Adipocyte (in vitro differentiated cells): ENCODE data around the gene SUGP1.

Experiments
- DNase-seq: peaks from one replicate; pipeline ENCODE4 v3.0.0-alpha.2; 2015; ENCODE audit warnings: low read depth
- H3K27me3 ChIP-seq: replicated peaks from 2 replicates; pipeline ENCODE4 v1.7.0; 2013; ENCODE audit warnings: mild to moderate bottlenecking, low read length, moderate library complexity; ENCODE audit not compliant: control insufficient read depth, insufficient read depth
- H3K36me3 ChIP-seq: 2 replicates; pipeline ENCODE4 v1.7.0; 2013; ENCODE audit warnings: low read length, mild to moderate bottlenecking, moderate library complexity; ENCODE audit not compliant: control insufficient read depth, insufficient read depth, severe bottlenecking
- H3K4me1 ChIP-seq: 2 replicates; pipeline ENCODE4 v1.7.0; 2013; ENCODE audit warnings: mild to moderate bottlenecking, low read length, moderate library complexity; ENCODE audit not compliant: control insufficient read depth, insufficient read depth
- H3K4me3 ChIP-seq: 2 replicates; pipeline ENCODE4 v1.7.0; 2013; ENCODE audit warnings: mild to moderate bottlenecking, low read length, moderate library complexity
- H3K9ac ChIP-seq: 2 replicates; pipeline ENCODE4 v1.7.0; 2013; ENCODE audit warnings: mild to moderate bottlenecking, low read length, moderate library complexity
- H3K9me3 ChIP-seq: 2 replicates; pipeline ENCODE4 v1.7.0; 2013; ENCODE audit warnings: mild to moderate bottlenecking, low read length, moderate library complexity; ENCODE audit not compliant: control insufficient read depth

SUGP1 gene

GRCh38 chr19:19320361-19321140 is at the start of gene SUGP1, which contains the start of gene MAU2:
Gene SUGP1 (minus strand): TSS chr19:19320509. CDS start chr19:19320496, 13 bp downstream.
Gene MAU2 (plus strand): TSS chr19:19320829. CDS start chr19:19320860, 31 bp downstream.
- Histone ChIP-seq H3K9me3 (no peaks in the 10 kb centered on the region), H3K9ac (peak within 1 kb of the TSS; percentile 100), H3K36me3 (peaks cover 26% of the 10 kb centered on the region), H3K4me3 (peak within 1 kb of the TSS; percentile 97), H3K27me3 (no peaks in the 10 kb centered on the region), H3K4me1 (peaks cover 18% of the 10 kb centered on the region)
- peak; percentile 97 for DNase-seq

GRCh38 chr19:19368087-19368486 is 47.8 kb upstream of the SUGP1 start:
- no peak overlapping the region for H3K9ac ChIP-seq
- H3K9me3 ChIP-seq: no peaks in the 10 kb centered on the region
- no peak for DNase-seq

GRCh38 chr19:19366434-19367396 is 46.4 kb upstream of the SUGP1 start:
- DNase-seq: peak; percentile 76
- Histone ChIP-seq H3K4me3 (no peak overlapping the region), H3K9ac (peak overlapping the region; percentile 35), H3K36me3 (no peaks in the 10 kb centered on the region), H3K4me1 (peaks cover 10% of the 10 kb centered on the region), H3K9me3 (no peaks in the 10 kb centered on the region), H3K27me3 (no peaks in the 10 kb centered on the region)

More at GRCh38 chr19:19368087-19368486, 47.8 kb upstream of the SUGP1 start:
- Histone ChIP-seq H3K4me1 (peaks cover 10% of the 10 kb centered on the region), H3K4me3 (no peak overlapping the region), H3K27me3 (no peaks in the 10 kb centered on the region), H3K36me3 (no peaks in the 10 kb centered on the region)

- DNase-seq: no peak
- Histone ChIP-seq H3K9ac (no peak overlapping the region), H3K36me3 (peaks cover 10% of the 10 kb centered on the region), H3K27me3 (no peaks in the 10 kb centered on the region), H3K4me3 (no peak overlapping the region), H3K9me3 (no peaks in the 10 kb centered on the region), H3K4me1 (peaks cover 13% of the 10 kb centered on the region)
Observed at GRCh38 chr19:19362075-19362474, 41.8 kb upstream of the SUGP1 start.

- Histone ChIP-seq H3K9ac (no peak overlapping the region), H3K4me3 (no peak overlapping the region), H3K36me3 (peaks cover 20% of the 10 kb centered on the region), H3K27me3 (no peaks in the 10 kb centered on the region), H3K9me3 (no peaks in the 10 kb centered on the region), H3K4me1 (peaks cover 10% of the 10 kb centered on the region)
- peak; percentile 92 for DNase-seq
Observed at GRCh38 chr19:19361075-19361594, 40.8 kb upstream of the SUGP1 start.

- Histone ChIP-seq H3K4me3 (no peak overlapping the region), H3K9ac (no peak overlapping the region), H3K27me3 (no peaks in the 10 kb centered on the region), H3K9me3 (no peaks in the 10 kb centered on the region), H3K36me3 (peaks cover 61% of the 10 kb centered on the region), H3K4me1 (peaks cover 3% of the 10 kb centered on the region)
- DNase-seq: no peak
Observed at GRCh38 chr19:19356901-19357566, 36.7 kb upstream of the SUGP1 start.

- H3K9me3 ChIP-seq: no peaks in the 10 kb centered on the region
- no peak overlapping the region for H3K9ac ChIP-seq
- peaks cover 66% of the 10 kb centered on the region for H3K36me3 ChIP-seq
- DNase-seq: no peak
- H3K4me1 ChIP-seq: peaks cover 3% of the 10 kb centered on the region
- H3K4me3 ChIP-seq: no peak overlapping the region
- H3K27me3 ChIP-seq: no peaks in the 10 kb centered on the region
Observed at GRCh38 chr19:19356500-19356899, 36.2 kb upstream of the SUGP1 start.

- no peak overlapping the region for H3K4me3 ChIP-seq
- no peaks in the 10 kb centered on the region for H3K4me1 ChIP-seq
- no peaks in the 10 kb centered on the region for H3K9me3 ChIP-seq
- DNase-seq: no peak
- H3K27me3 ChIP-seq: no peaks in the 10 kb centered on the region
- H3K9ac ChIP-seq: no peak overlapping the region
- peaks cover 73% of the 10 kb centered on the region for H3K36me3 ChIP-seq
Observed at GRCh38 chr19:19355606-19356139, 35.4 kb upstream of the SUGP1 start.

- H3K27me3 ChIP-seq: no peaks in the 10 kb centered on the region
- no peak for DNase-seq
- H3K9ac ChIP-seq: no peak overlapping the region
- no peak overlapping the region for H3K4me3 ChIP-seq
- peaks cover 73% of the 10 kb centered on the region for H3K36me3 ChIP-seq
- H3K4me1 ChIP-seq: no peaks in the 10 kb centered on the region
- H3K9me3 ChIP-seq: no peaks in the 10 kb centered on the region
Observed at GRCh38 chr19:19354932-19355331, 34.6 kb upstream of the SUGP1 start.

- Histone ChIP-seq H3K36me3 (peaks cover 80% of the 10 kb centered on the region), H3K4me1 (no peaks in the 10 kb centered on the region), H3K27me3 (no peaks in the 10 kb centered on the region), H3K9me3 (no peaks in the 10 kb centered on the region), H3K4me3 (no peak overlapping the region), H3K9ac (no peak overlapping the region)
- DNase-seq: no peak
Observed at GRCh38 chr19:19354007-19354406, 33.7 kb upstream of the SUGP1 start.
